Body of pancreas (tissue), 4 donors: ENCODE data around the gene NEDD4L. TPM values are rescaled to one million over a fixed set of nuclear protein-coding genes. Genes with fewer than 3 reads are reported as not detected.

Experiments used
- ATAC-seq: fragments of 150-250 bp; one replicate; pipeline ENCODE4 v1.9.1; 2016
- DNase-seq, 4 donors: peaks; one replicate each; pipeline ENCODE4 v3.0.0-alpha.2; 2019
- H3K27ac ChIP-seq, 4 donors: fragments of 200-600 bp; sonication (generic); 1 replicate in 3 of 4; 2 replicates in 1 of 4; pipeline versions ENCODE4 v1.5.1 to v1.6.1; 2016 to 2019; ENCODE audit warnings: mild to moderate bottlenecking in 1 of 4, mixed read lengths in 1 of 4, moderate library complexity in 1 of 4
- H3K27me3 ChIP-seq, 2 donors: fragments of 200-600 bp; sonication (generic); one replicate each; pipeline ENCODE4 v1.6.0; 2016; ENCODE audit warnings: mild to moderate bottlenecking in 1 of 2
- H3K36me3 ChIP-seq, 2 donors: fragments of 200-600 bp; sonication (generic); replicated peaks in 1 of 2; 2 replicates each; pipeline ENCODE4 v1.5.1; 2016; ENCODE audit warnings: low read depth in 2 of 2; ENCODE audit not compliant: insufficient read depth in 1 of 2
- H3K4me1 ChIP-seq: fragments of 200-600 bp; sonication (generic); one replicate; pipeline ENCODE4 v1.6.0; 2016
- H3K4me3 ChIP-seq, 2 donors: fragments of 200-600 bp; sonication (generic); 1 replicate in 1 of 2; 2 replicates in 1 of 2; pipeline ENCODE4 v1.5.1; 2016 to 2019
- H3K9me3 ChIP-seq, 3 donors: fragments of 200-600 bp; sonication (generic); 1 replicate in 2 of 3; 2 replicates in 1 of 3; pipeline ENCODE4 v1.5.1; 2016
- POLR2A ChIP-seq, 3 donors: fragments of 450-650 bp; IDR thresholded peaks; one replicate each; pipeline ENCODE4 v1.6.1; 2016; ENCODE audit warnings: antibody characterized with exemption in 3 of 3, mild to moderate bottlenecking in 2 of 3
- WGBS, 2 donors: methylation state at CpG; one replicate each; pipeline ENCODE4 v1.1.5; 2017; 5-methylcytosine and 5-hydroxymethylcytosine counted together
- intact Hi-C: fragments of 100-400 bp; cut with DNase I; formaldehyde crosslinking; loops from one replicate; pipeline ENCODE4 v1.15.1; 2023
- total RNA-seq, 2 donors: library from RNA; depleted of rRNA; stranded (reverse); fragments of >200 nt; gene quantifications; one replicate each; pipeline ENCODE4 v1.1.0, GENCODE V29; 2016
- TF ChIP-seq, protein P1 (sequence below), 7 experiments: fragments of 450-650 bp in 4 of 7; fragments of 200-600 bp in 3 of 7; sonication (generic) in 3 of 7; IDR thresholded peaks; one replicate each; pipeline ENCODE4 v1.5.1; 2016 to 2019; ENCODE audit warnings: antibody characterized with exemption in 7 of 7

NEDD4L gene
- total RNA-seq, 2 donors from 2014 or later, result 105 to 108 TPM

DNA sequence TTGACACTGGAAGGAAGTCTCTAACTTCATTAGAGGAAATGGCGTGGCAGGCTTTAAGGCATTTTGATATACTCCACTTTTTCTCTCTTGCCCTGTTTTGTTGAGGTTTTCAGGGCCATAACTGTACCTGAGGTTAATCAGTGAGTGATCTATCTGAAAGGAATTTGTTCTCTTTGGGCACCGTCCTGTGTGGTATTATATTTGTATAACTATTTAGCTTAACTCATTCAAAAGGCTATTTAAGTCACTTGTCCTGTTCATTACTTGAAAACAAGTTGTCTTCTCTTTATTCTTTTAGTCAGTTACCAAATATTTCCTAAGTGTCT is 180.4 kb downstream of the NEDD4L start:
- Histone ChIP-seq H3K27ac (peak overlapping the region; percentile 91 to 99 (median 98)), H3K4me3 (no peak overlapping the region), H3K9me3 (no peaks in the 10 kb centered on the region), H3K4me1 (peaks cover 69% of the 10 kb centered on the region), H3K27me3 (no peaks in the 10 kb centered on the region), H3K36me3 (no peaks in the 10 kb centered on the region)
- intact Hi-C loops, result no loop called here
- TF ChIP-seq, protein P1, sequence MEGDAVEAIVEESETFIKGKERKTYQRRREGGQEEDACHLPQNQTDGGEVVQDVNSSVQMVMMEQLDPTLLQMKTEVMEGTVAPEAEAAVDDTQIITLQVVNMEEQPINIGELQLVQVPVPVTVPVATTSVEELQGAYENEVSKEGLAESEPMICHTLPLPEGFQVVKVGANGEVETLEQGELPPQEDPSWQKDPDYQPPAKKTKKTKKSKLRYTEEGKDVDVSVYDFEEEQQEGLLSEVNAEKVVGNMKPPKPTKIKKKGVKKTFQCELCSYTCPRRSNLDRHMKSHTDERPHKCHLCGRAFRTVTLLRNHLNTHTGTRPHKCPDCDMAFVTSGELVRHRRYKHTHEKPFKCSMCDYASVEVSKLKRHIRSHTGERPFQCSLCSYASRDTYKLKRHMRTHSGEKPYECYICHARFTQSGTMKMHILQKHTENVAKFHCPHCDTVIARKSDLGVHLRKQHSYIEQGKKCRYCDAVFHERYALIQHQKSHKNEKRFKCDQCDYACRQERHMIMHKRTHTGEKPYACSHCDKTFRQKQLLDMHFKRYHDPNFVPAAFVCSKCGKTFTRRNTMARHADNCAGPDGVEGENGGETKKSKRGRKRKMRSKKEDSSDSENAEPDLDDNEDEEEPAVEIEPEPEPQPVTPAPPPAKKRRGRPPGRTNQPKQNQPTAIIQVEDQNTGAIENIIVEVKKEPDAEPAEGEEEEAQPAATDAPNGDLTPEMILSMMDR (IDR thresholded peaks at IDR 0.05), result no peak
- WGBS, 2 donors, result 12 to 16% methylated on average over 2 of the region's 2 CpGs
- peak; percentile 36 for ATAC-seq
- no peak for DNase-seq

- TF ChIP-seq, protein P1 (IDR thresholded peaks at IDR 0.05), result no peak
- no peak for TF ChIP-seq POLR2A (IDR thresholded peaks at IDR 0.05)
- H3K36me3 ChIP-seq, result no peaks in the 10 kb centered on the region
- DNase-seq (no peak), ATAC-seq (no peak)
- no peak overlapping the region for H3K4me3 ChIP-seq
- H3K27me3 ChIP-seq, result no peaks in the 10 kb centered on the region
- intact Hi-C loops, result no loop called here
- 86 to 91% methylated on average over 6 of the region's 6 CpGs for WGBS, 2 donors
- H3K4me1 ChIP-seq, result peaks cover 76% of the 10 kb centered on the region
- H3K27ac ChIP-seq, result peak overlapping the region in 3 of 4 donors; percentile 97 to 99 (median 98)
- no peaks in the 10 kb centered on the region for H3K9me3 ChIP-seq
Measured at GRCh38 chr18:58225101-58225500, 181.1 kb downstream of the NEDD4L start.

DNA sequence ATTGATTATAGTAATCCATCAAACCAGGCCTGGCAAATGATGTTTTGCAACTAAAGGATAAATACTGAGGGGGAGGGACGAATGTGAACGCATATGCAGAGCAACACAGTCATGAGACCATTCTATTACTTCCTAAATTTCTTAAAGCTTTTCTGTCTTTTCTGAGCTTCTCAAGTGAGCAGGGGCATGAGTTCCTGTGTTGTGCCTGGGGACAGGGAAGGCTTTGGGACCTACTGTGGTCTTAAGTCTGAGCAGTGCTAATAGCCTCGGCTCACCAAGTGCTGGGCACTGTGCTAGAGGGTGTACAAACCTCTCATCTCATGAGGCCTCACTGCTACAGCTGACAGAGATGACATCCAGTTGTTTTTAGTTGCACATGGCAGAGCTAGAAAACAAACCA is 182.4 kb downstream of the NEDD4L start:
- H3K4me3 ChIP-seq, result no peak overlapping the region
- H3K9me3 ChIP-seq, result no peaks in the 10 kb centered on the region
- ATAC-seq, result no peak
- peaks cover 89% of the 10 kb centered on the region for H3K4me1 ChIP-seq
- intact Hi-C loops, result no loop called here
- TF ChIP-seq POLR2A (IDR thresholded peaks at IDR 0.05), result no peak
- TF ChIP-seq, protein P1 (IDR thresholded peaks at IDR 0.05), result no peak
- H3K36me3 ChIP-seq, result no peaks in the 10 kb centered on the region
- WGBS, 2 donors, result 67 to 80% methylated on average over 3 of the region's 3 CpGs
- H3K27ac ChIP-seq, result peak overlapping the region in 2 of 4 donors; percentile 10 to 98
- DNase-seq, result no peak
- H3K27me3 ChIP-seq, result no peaks in the 10 kb centered on the region

GRCh38 chr18:58227361-58227930 is 183.4 kb downstream of the NEDD4L start:
- TF ChIP-seq, protein P1 (IDR thresholded peaks at IDR 0.05), result no peak
- TF ChIP-seq POLR2A (IDR thresholded peaks at IDR 0.05), result no peak
- Histone ChIP-seq H3K9me3 (no peaks in the 10 kb centered on the region), H3K4me1 (peaks cover 97% of the 10 kb centered on the region), H3K36me3 (no peaks in the 10 kb centered on the region), H3K27ac (peak overlapping the region in 2 of 4 donors; percentile 62 to 98), H3K27me3 (no peaks in the 10 kb centered on the region), H3K4me3 (no peak overlapping the region)
- intact Hi-C loops, result no loop called here
- 86% methylated on average over 9 of the region's 9 CpGs for WGBS, 2 donors
- DNase-seq, result no peak
- ATAC-seq, result no peak

DNA sequence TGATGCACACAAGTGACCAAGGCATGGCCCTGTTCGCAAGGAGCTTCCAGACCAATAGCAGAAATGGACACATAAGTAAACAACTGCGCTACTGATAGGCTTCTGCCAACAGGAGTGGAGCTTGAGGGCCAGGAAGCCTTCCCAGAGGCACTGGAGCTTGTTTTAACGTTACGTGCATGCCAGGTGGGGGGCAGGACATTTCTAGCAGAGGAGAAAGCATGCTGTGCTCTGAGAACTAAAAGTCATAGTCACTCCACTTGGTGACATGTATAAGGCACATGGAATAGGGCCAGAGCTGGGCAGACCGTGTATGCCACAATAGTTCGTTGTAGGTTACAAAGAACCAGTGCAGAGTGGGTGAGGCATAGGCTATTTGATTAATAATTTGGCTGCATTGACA is 184.2 kb downstream of the NEDD4L start:
- Histone ChIP-seq H3K9me3 (no peaks in the 10 kb centered on the region), H3K4me1 (peaks cover 97% of the 10 kb centered on the region), H3K27me3 (no peaks in the 10 kb centered on the region), H3K36me3 (no peaks in the 10 kb centered on the region), H3K4me3 (no peak overlapping the region), H3K27ac (peak overlapping the region in 3 of 4 donors; percentile 16 to 62 (median 34))
- TF ChIP-seq, protein P1 (IDR thresholded peaks at IDR 0.05), result no peak
- TF ChIP-seq POLR2A (IDR thresholded peaks at IDR 0.05), result no peak
- ATAC-seq, result no peak
- 34 to 41% methylated on average over 6 of the region's 6 CpGs for WGBS, 2 donors
- intact Hi-C loops, result no loop called here
- peak in 3 of 4 donors; percentile 31 to 56 (median 38) for DNase-seq
